Endothelial cell of umbilical vein (primary cell): Measurements from ENCODE around the gene CAPRIN2. TPM values are rescaled to one million over a fixed set of nuclear protein-coding genes. Genes with fewer than 3 reads are reported as not detected.

Experiments
- BruUV-seq: library from RNA; stranded (reverse); fragments of 400-500 nt; replicated peaks from 2 replicates; lab custom pipeline; 2021; lab: Mats Ljungman, UMichigan
- CTCF ChIA-PET: fragments of 300-600, 350-600 bp; sonication (Branson Sonifier 250); formaldehyde crosslinking; loops from one replicate; lab custom pipeline; 2021; ENCODE audit warnings: antibody characterized with exemption, inconsistent platforms; lab: Charles Lee
- POLR2A ChIA-PET: fragments of 300-600, 350-600 bp; sonication (Branson Sonifier 250); formaldehyde crosslinking; loops from one replicate; lab custom pipeline; 2021; ENCODE audit warnings: antibody characterized with exemption, inconsistent platforms; lab: Charles Lee
- DNase-seq: peaks from one replicate; pipeline ENCODE4 v3.0.0-alpha.2; 2011; ENCODE audit warnings: low read depth, low spot score
- FAIRE-seq: peaks from 2 replicates; lab custom pipeline; 2011; peaks lifted over from hg19 to GRCh38; lab: Jason Lieb, UNC
- H2AFZ ChIP-seq: 2 replicates; pipeline ENCODE4 v1.6.0; 2012; ENCODE audit warnings: low read depth, low read length, control low read depth, inconsistent platforms
- H3K27ac ChIP-seq: 2 replicates; pipeline ENCODE4 v1.5.1; 2011; ENCODE audit warnings: low read depth, mild to moderate bottlenecking, control low read depth, low read length, moderate library complexity; ENCODE audit not compliant: insufficient read depth
- H3K27me3 ChIP-seq, 2 experiments: 2 replicates each; pipeline versions ENCODE4 v1.6.0 to v1.6.1; 2011; ENCODE audit warnings: low read length in 2 of 2, mixed read lengths in 1 of 2; ENCODE audit not compliant: control insufficient read depth in 2 of 2, insufficient read depth in 2 of 2
- H3K36me3 ChIP-seq, 2 experiments: 2 replicates in 1 of 2; 3 replicates in 1 of 2; pipeline ENCODE4 v1.5.1; 2011; ENCODE audit warnings: low read length in 2 of 2, mild to moderate bottlenecking in 1 of 2, moderate library complexity in 1 of 2; ENCODE audit not compliant: control insufficient read depth in 2 of 2, insufficient read depth in 2 of 2; ENCODE audit errors: extremely low read depth in 1 of 2
- H3K4me1 ChIP-seq: 3 replicates; pipeline ENCODE4 v1.5.1; 2011; ENCODE audit warnings: mild to moderate bottlenecking, low read length; ENCODE audit not compliant: control insufficient read depth, insufficient read depth; ENCODE audit errors: extremely low read depth
- H3K4me2 ChIP-seq: 2 replicates; pipeline ENCODE4 v1.6.1; 2011; ENCODE audit warnings: low read length, control low read depth, mixed read lengths; ENCODE audit not compliant: insufficient read depth
- H3K4me3 ChIP-seq, 3 experiments: fragments of 200-600 bp in 1 of 3; sonication (generic), shearing (Covaris generic) in 1 of 3; replicated peaks in 1 of 3; 2 replicates each; pipeline ENCODE4 v1.5.1; 2011 to 2016; ENCODE audit warnings: control low read depth in 3 of 3, low read length in 3 of 3, mild to moderate bottlenecking in 2 of 3, inconsistent platforms in 1 of 3, low read depth in 1 of 3, moderate library complexity in 1 of 3; ENCODE audit not compliant: insufficient read depth in 1 of 3
- H3K79me2 ChIP-seq: 2 replicates; pipeline ENCODE4 v1.6.0; 2012; ENCODE audit warnings: low read length, inconsistent platforms; ENCODE audit not compliant: control insufficient read depth, insufficient read depth
- H3K9ac ChIP-seq: replicated peaks from 2 replicates; pipeline ENCODE3; 2011; ENCODE audit warnings: low read length, control low read depth; ENCODE audit not compliant: insufficient read depth; ENCODE audit errors: extremely low read depth
- H3K9me1 ChIP-seq: replicated peaks from 3 replicates; pipeline ENCODE4 v1.6.0; 2011; ENCODE audit warnings: mild to moderate bottlenecking, low read length; ENCODE audit not compliant: control insufficient read depth, insufficient read depth; ENCODE audit errors: extremely low read depth
- H3K9me3 ChIP-seq: replicated peaks from 2 replicates; pipeline ENCODE4 v1.5.1; 2012; ENCODE audit warnings: low read length, inconsistent platforms; ENCODE audit not compliant: control insufficient read depth, insufficient read depth
- H4K20me1 ChIP-seq: replicated peaks from 2 replicates; pipeline ENCODE3; 2011; ENCODE audit warnings: mild to moderate bottlenecking, low read length; ENCODE audit not compliant: control insufficient read depth, insufficient read depth; ENCODE audit errors: extremely low read depth
- CTCF ChIP-seq, 2 donors: IDR thresholded peaks; 1 replicate in 1 of 2; 2 replicates in 1 of 2; pipeline ENCODE4 v1.5.1; 2011; ENCODE audit warnings: low read length in 2 of 2, mild to moderate bottlenecking in 2 of 2, moderate library complexity in 2 of 2, control low read depth in 1 of 2, inconsistent platforms in 1 of 2, low read depth in 1 of 2; ENCODE audit not compliant: insufficient read depth in 1 of 2; ENCODE audit errors: extremely low read depth in 1 of 2
- EZH2 ChIP-seq: IDR thresholded peaks from 2 replicates; pipeline ENCODE4 v1.6.1; 2012; ENCODE audit warnings: borderline replicate concordance, low read depth, mild to moderate bottlenecking, moderate library complexity, low read length, inconsistent platforms; ENCODE audit not compliant: severe bottlenecking
- FOS ChIP-seq: IDR thresholded peaks from 2 replicates; pipeline ENCODE4 v1.6.1; 2011; ENCODE audit warnings: mild to moderate bottlenecking, low read length, moderate library complexity, borderline replicate concordance; ENCODE audit not compliant: insufficient read depth
- GATA2 ChIP-seq: IDR thresholded peaks from 2 replicates; pipeline ENCODE4 v1.7.0; 2011; ENCODE audit warnings: low read depth, mild to moderate bottlenecking, moderate library complexity, mixed read lengths, low read length; ENCODE audit not compliant: insufficient read length, insufficient read depth
- JUN ChIP-seq: IDR thresholded peaks from 2 replicates; pipeline ENCODE4 v1.6.1; 2011; ENCODE audit warnings: borderline replicate concordance, low read depth; ENCODE audit not compliant: insufficient read length, insufficient read depth
- MAX ChIP-seq: IDR thresholded peaks from 2 replicates; pipeline ENCODE4 v1.6.1; 2011; ENCODE audit not compliant: insufficient read depth, insufficient read length
- MYC ChIP-seq: IDR thresholded peaks from one replicate; pipeline ENCODE4 v1.6.1; 2011; ENCODE audit warnings: mild to moderate bottlenecking, low read depth, low read length
- POLR2A ChIP-seq: IDR thresholded peaks from 2 replicates; pipeline ENCODE4 v1.6.1; 2012; ENCODE audit warnings: low read depth, mild to moderate bottlenecking, control low read depth, low read length
- POLR2AphosphoS5 ChIP-seq: IDR thresholded peaks from 2 replicates; pipeline ENCODE4 v1.6.1; 2012; ENCODE audit warnings: low read depth, mild to moderate bottlenecking, control low read depth, low read length, moderate library complexity; ENCODE audit not compliant: insufficient read depth
- dilution Hi-C: fragments of 300-500 bp; cut with MboI; formaldehyde crosslinking; loops from one replicate; pipeline ENCODE4 v1.15.0; 2019; ENCODE audit warnings: low sequenced_read_pairs; ENCODE audit not compliant: extremely low pct_ligation_motif_present
- intact Hi-C: fragments of 100-400 bp; cut with micrococcal nuclease; formaldehyde crosslinking; loops from one replicate; pipeline ENCODE4 v1.10.0; 2022
- polyA plus RNA-seq, 4 experiments: library from polyadenylated mRNA; depleted of rRNA in 3 of 4; stranded (reverse) in 3 of 4; unstranded in 1 of 4; fragments of >200 nt; gene quantifications; 2 replicates each; pipeline versions ENCODE4 v1.2.1 to v1.2.3, GENCODE V29; 2011 to 2012; ENCODE audit warnings: missing spikeins in 1 of 4
- total RNA-seq: library from RNA; stranded (reverse); gene quantifications from 2 replicates; pipeline ENCODE4 v1.2.3, GENCODE V29; 2021

The CAPRIN2 gene
- total and polyA plus RNA-seq, 2 donors (not counting 3 experiments of a cell fraction or from before 2014, with no cell fraction given) = 13.5 to 25.0 TPM

- no TSS peak for BruUV-seq
- TF ChIP-seq POLR2AphosphoS5 (peak; percentile 17), EZH2 (no peak), MYC (no peak), CTCF (IDR thresholded peaks at IDR 0.05; ENCODE audit: extremely low read depth in 1 of 2, insufficient read depth in 1 of 2, low read depth in 1 of 2, low read length in 2 of 2) (peak; percentile 20 to 59), MAX (no peak), JUN (no peak), FOS (no peak), POLR2A (peak; percentile 33), GATA2 (no peak)
- ChIA-PET CTCF (interaction anchor here (0.6 to 2.4 kb wide), 20 partner anchors 10 to 1320 kb away, joined by 3 to 10 read pairs (median 4); no protein-coding TSS in a partner anchor), POLR2A (interaction anchor here (0.6 to 1.8 kb wide), 3 partner anchors 22 to 301 kb away, joined by 4 to 9 read pairs (median 5); partner anchors contain the start of gene CAPRIN2)
- FAIRE-seq (peak; percentile 90), DNase-seq (peak; percentile 89)
- Histone ChIP-seq H3K4me3 (peak within 1 kb of the TSS; percentile 52 to 96 (median 78)), H4K20me1 (no peaks in the 10 kb centered on the region), H3K4me1 (peaks cover 20% of the 10 kb centered on the region), H3K27me3 (no peaks in the 10 kb centered on the region), H3K9ac (peak within 1 kb of the TSS; percentile 67), H3K27ac (peak within 1 kb of the TSS; percentile 26), H3K9me1 (no peaks in the 10 kb centered on the region), H2AFZ (peak within 1 kb of the TSS; percentile 87), H3K9me3 (no peaks in the 10 kb centered on the region), H3K4me2 (peak within 1 kb of the TSS; percentile 68), H3K36me3 (no peaks in the 10 kb centered on the region), H3K79me2 (peaks cover 41% of the 10 kb centered on the region)
- dilution Hi-C loops (no loop called here), intact Hi-C loops (loop anchor here (1.0 kb wide), 3 partner anchors 59 to 112 kb away; partner anchors contain the start of gene CAPRIN2)
Observed at GRCh38 chr12:30695199-30696102, 59.3 kb downstream of the CAPRIN2 start, which contains the start of gene IPO8. Gene IPO8, minus strand, starts transcription at chr12:30695869. Its CDS starts 222 bp downstream, at chr12:30695647.
